HG02981 (cell line): ENCODE results near the gene PLEKHG2.
"Not testable (repeated sequence)": the region's sequence is repeated elsewhere in the genome, so short reads cannot be mapped to it uniquely, and the experiment has no call there.

Experiments
- ATAC-seq: cut with Tn5 transposase; IDR thresholded peaks from one replicate; pipeline ENCODE4 v1.9.1; 2021; ENCODE audit warnings: mild to moderate bottlenecking, moderate library complexity; ENCODE audit not compliant: unreplicated experiment

Gene PLEKHG2

DNA sequence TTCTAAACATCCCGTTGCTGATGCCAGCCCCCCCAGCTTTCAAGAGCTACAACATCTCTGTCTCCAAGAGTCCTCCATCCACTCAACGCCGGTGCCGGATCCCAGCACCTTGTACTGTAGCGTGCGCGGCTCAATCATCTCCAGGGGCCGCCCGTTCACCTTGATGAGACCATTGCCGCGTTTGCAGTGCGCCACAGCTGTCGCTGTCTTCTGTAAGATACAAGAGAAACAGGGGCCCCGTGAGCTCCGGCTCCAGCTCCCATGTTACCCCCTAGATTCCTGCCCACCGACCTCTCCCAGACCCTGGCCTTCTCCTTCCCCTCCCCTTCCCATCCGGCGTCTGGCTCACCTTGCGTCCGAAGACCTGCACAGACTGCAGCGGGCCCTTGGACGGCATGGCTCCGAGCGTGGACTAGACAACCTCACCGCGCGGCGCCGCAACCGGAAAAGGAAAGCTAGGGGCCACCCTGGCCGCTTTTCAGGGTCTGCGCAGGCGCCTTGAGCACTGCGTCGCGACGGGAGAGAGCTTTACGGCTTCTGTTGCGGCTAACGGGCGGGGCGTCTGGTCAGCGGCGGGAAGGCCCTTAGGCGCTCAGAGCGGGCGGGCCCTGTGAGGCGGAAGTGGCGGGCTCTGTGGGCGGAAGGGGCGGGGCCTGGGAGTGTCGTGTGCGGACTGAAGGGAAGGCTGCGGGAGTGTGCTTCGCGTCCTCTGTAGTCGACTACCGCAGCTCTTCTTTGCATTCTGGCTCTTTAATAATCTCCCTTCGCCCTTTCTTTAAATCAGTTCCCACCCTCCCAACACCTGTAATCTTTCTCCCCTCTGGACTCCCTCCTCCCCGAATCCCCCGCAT, 23.3 kb downstream of the PLEKHG2 start, which contains the start of gene RPS16:
RPS16 (minus strand) TSS at position 451 of the 851 bp plus-strand sequence; CDS start at position 397, 54 bp downstream.
- ATAC-seq, result peak; percentile 80

DNA sequence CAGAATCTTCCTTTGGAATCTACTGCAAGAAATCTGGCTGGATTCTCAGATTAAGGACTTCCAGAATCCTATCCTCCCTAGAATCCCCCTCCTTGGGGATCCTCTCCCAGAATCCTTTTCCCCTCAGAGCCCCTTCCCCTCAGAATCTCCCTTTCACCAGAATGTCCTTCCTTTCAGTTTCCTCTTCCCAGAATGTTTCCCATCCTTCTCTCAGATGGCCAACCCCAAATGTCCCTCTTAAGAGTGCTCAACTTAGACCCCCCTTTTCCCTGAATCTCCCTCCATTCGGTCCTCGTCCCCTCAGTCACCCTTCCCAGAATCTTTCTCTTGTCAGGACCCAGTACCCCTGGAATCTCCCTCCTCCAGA, 23.9 kb downstream of the PLEKHG2 start:
- no peak for ATAC-seq

DNA sequence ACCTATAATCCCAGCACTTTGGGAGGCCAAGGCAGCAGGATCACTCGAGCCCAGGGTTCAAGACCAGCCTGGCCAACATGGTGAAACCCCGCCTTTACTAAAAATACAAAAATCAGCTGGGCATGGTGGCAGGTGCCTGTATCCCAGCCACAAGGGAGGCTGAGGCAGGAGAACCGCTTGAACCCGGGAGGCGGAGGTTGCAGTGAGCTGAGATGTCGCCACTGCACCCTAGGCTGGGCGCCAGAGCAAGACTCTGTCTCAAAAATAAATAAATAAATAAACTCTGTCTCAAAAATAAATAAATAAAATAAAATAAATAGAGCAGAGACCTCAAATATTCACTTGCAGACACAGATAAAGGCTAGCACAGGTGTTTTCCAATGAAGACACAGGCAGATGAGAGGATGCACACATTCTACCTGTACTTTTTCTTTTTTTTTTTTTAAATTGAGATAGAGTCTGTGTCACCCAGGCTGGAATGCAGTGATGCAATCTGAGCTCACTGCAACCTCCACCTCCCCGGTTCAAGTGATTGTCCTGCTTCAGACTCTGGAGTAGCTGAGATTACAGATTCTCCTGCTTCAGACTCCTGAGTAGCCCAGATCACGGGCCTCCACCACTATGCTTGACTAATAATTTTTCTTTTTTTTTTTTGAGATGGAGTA, 25.9 kb downstream of the PLEKHG2 start:
- ATAC-seq, result no peak

DNA sequence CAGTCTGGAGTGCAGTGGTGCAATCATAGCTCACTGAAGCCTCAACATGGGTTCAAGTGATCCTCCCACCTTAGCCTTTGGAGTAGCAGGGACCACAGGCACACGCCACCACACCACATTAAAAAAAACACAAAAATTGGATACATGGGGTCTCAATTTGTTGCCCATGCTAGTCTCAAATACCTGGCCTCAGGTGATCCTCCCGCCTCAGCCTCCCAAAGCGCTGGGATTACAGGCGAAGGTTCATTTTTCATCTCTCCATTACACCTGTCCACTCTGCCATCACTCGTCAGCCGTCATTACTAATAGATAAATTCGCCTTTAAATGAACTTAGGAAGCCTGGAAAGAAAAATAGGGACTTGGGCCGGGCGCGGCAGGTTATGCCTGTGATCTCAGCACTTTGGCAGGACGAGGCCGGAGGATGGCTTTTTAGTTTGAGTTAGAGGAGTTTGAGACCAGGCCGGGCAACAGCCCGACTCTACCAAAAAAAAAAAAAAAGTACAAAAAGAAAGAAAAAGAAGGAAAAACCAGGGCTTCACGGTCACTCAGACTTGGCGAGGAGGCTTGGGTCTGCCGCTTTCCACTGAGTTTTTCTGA, 32.2 kb downstream of the PLEKHG2 start:
- no peak for ATAC-seq

DNA sequence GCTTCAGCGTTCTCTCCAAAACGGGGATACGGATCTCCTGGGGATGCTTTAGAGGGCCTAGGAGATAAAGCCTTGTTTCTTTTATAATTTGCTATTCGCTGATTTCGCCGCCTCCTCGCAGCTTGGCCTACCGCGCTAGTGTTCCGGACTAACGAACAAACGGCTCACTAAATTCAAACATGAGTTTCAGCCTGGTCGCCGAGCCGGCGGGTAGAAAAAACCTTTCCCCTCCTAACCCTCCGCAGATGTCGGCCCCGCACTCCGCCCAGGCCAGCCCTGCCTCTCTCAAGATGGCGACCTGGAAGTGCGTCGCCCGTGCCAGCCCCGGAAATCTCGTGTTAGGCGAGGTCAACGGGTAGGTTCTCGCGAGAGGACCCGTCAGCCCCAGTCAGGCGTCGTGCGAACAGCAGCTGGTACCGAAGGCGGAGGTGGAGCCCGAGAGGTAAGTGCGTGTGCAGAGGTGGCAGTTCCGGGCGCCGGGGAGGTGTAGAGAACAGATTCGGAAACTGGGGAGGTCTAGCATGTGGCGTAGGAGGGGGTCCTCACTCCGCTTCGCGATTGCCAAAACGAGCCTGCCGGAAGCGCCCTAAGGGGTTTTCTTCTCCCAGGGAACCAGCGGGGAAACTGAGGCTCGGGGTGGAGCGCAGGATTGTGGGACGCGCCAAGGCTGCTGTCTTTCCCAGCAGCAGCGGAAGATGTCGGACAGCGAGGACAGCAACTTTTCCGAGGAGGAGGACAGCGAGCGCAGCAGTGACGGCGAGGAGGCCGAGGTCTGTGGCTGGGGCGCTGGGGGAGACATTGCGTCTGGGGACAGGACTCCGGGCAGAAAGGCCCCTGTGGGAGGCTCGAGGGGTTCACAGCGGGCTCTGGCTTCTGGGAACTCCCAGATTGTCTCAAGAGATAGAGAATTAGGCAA, 33.0 kb downstream of the PLEKHG2 start, which contains the start of gene SUPT5H:
SUPT5H (plus strand) TSS at position 387 of the 916 bp plus-strand sequence; CDS start at position 696, 309 bp downstream.
- peak; percentile 76 for ATAC-seq

DNA sequence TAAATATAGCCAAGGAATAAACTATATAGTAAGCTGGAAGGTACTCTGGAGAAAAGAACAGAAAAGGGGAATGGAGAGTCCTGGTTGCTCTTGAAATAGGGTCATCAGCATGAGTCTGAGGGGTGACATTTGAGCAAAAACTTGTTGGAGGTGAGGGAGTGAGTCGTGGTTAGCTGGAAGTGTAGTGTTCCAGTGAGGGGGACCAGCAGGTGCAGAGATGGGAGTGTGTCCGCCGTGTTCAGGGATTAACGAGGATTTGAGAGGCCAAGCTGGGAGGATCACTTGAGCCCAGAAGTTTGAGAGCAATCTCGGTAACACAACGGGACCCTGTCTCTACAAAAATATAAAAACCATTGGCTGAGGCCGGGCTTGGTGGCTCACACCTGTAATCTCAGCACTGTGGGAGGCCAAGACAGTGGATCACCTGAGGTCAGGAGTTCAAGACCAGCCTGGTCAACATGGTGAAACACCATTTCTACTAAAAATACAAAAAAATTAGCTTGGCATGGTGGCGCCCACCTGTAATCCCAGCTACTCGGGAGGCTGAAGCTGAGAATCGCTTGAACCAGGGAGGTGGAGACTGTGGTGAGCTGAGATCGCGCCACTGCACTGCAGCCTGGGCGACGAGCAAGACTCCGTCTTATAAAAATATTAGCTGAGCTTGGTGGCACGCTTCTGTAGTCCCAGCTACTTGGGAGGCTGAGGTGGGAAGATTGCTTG, 34.1 kb downstream of the PLEKHG2 start:
- no peak for ATAC-seq

DNA sequence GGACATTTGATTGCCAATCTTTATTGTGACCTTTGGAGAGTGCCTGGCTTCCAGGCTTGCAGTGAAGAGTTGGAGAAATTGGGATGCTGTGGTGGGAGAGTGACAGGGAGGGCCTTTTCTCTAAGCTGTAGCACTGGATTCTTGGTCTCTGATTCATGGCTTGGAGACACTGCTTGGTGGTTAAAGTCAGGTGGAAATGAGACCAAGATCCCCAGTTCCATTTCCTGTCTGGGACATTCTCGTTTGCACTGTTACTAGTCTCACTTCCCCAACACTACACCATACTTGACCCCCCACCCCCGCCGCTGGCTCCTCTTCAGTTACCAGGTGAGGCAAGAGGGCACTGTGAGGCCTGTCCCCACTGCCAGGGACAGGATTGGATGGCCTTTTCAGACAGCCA, 35.8 kb downstream of the PLEKHG2 start:
- no peak for ATAC-seq

DNA sequence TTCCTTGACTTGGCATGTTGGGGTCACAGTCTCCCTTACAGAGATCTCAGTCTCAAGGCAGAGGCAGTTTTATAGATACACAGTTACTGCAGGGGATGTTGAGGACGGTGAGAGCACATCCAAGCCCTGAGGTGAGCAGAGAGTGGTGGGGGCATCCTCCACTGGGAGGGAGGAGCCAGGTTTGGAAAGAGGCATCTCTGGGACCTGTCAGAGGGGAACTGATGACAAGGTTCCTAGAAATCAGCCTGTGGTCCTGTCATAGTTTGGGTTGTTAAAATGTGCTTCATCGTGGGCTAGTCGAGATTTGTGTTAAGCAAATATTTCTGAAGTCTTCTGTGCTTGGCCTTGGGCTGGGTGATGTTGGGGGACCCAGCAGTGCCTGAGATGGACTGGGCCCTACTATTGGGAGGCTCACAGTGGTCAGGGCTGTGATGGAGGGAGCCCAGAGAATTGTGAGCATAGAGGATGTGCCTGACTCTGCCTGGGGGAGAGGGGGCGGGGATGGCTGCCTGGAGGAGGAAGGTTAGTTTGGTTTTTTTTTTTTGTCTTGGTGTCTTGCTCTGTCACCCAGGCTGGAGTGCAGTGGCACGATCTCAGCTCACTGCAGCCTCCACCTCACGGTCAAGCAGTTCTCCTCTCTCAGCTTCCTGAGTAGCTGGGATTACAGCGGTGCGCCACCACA, 36.8 kb downstream of the PLEKHG2 start:
- ATAC-seq, result no peak

DNA sequence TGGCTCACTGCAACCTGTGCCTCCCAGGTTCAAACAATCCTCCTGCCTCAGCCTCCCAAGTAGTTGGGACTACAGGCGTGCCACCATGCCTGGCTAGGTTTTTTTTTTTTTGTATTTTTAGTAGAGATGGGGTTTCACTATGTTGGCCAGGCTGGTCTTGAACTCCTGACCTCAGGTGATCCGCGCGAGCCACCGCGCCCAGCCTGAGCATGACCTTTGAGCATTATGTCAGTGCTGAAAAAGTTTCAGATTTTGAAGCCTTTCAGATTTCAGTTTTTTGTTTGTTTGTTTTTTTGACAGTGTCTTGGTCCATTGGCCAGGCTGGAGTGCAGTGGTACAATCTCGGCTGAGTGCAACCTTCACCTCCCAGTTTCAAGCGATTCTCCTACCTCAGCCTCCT, 38.8 kb downstream of the PLEKHG2 start:
- not testable (repeated sequence) for ATAC-seq

DNA sequence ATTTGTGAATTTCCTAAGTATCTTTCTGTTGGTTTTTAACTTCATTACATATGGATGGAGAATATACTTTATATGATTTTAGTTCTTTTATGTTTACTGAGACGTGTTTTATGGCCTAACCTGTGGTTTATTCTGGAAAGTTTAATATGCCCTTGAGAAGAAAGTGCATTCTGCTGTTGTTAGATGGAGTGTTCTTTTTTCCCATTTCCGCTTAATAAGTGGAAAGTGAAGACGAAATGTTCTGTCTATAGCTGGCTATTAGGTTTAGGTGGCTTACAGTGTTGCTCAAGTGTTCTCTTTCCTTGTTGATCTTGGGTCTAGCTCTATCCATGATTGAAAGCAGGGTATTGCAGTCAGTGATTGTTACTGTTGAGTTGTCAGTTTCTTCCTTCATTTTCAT, 50.9 kb downstream of the PLEKHG2 start:
- ATAC-seq, result no peak

DNA sequence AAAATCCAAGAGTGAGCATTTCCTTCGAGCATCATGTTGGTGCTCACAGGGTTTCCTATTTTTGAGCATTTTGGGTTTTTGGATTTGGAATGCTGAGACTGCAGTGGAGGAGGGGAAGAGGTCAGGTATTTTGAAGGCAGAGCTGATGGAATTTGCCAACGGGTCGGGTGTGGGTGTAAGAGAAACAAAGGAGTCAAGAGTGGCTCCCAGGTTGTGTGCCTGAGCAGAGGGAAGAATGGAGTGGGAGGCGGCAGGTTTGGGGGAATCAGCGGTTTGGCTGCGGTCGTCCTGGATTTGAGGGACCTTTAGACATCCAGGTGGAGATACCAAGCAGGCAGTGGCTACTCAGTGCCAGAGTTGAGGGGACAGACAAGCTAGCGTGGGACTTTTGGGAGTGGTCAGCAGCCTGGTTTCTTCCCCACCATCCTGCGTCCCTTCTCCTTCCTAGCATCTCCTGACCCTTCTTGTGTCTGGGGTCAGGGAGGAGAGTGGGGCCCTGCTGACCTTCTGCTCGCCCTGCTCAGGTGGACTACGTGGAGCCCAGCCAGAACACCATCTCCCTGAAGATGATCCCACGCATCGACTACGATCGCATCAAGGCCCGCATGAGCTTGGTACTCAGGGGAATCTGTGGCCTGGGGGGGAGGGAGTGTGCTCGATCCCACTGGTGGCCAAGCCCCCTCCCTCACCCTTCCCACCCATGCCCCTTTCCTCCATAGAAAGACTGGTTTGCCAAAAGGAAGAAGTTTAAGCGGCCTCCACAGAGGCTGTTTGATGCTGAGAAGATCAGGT, 53.7 kb downstream of the PLEKHG2 start:
- ATAC-seq, result no peak

DNA sequence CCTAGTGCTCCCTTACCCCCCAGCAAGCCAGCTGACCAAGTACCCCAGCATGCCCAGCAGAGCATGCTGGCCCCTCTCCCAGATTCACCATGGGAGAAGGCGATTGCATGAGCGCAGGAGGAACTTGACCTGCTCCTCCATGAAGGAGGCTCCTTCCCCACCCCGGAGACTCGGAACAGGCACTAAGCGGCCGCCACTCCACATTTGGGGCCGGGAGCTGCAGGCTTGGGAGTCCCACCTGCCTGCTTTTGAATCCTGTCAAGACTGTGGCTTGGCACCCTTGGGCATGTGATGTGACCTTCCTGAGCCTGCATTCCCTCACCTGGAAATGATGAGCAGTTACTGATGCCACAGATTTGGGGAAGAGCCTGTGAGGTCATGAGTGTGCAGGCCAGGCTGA, 55.5 kb downstream of the PLEKHG2 start:
- ATAC-seq, result no peak

DNA sequence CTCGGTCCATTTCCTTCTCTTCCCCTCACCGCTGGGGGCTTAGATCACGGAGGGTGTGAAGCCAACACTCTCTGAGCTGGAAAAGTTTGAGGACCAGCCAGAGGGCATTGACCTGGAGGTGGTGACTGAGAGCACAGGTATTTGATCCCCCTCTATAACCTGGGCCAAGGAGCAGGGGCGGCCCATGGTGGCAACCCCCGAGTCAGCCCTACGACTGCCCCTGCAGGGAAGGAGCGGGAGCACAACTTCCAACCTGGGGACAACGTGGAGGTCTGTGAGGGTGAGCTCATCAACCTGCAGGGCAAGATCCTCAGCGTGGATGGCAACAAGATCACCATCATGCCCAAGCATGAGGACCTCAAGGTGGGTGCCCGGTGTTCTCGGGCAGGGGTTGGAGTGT, 56.6 kb downstream of the PLEKHG2 start:
- no peak for ATAC-seq

DNA sequence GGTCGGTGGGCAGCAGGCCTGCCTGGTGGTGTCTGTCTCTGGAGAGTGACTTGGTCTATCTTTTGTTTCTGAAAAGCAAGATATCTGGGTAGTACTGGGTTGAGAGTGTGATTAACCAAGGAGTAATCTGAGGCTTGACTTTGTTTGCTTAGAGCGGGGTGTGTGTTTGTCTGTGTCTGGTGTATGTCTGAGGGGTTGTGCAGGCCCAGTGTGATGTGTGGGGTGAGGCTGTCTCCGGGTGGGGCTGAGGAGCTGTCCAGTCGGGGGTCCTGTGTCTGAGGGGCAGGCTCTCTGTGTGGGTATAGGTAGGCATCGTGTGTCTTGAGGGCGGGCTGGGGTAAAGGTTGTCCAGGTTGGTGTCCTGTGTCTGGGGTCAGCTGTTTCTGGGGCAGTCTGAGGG, 57.1 kb downstream of the PLEKHG2 start:
- no peak for ATAC-seq

DNA sequence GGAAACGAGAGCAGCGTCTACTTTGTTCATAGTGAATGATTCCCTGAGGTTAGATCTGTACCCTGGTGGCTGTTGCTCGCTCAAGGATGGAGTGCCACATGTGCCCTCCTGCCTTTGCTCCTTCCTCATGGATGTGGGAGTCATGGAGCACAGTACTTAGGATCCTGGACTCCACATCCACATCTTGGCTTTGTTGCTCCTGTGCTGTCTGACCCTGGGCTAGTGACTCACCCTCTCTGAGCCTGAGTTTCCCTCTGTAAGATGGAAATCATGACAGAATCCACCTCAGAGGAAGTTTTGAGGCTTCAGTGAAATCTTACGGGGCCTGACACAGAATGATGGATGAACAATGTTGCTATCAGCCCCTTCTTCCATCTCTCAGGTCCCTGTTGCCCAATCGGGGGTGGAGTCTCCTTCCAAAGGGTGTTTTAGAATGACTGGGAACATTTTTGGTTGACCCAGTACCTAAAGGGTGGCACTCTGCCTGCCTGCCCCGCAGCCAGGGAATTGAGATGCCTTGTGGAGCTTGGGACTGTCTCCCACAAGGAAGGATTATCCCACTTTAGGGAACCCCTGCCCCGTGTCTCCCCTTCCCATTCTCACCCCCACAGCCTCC, 58.4 kb downstream of the PLEKHG2 start:
- ATAC-seq, result no peak

DNA sequence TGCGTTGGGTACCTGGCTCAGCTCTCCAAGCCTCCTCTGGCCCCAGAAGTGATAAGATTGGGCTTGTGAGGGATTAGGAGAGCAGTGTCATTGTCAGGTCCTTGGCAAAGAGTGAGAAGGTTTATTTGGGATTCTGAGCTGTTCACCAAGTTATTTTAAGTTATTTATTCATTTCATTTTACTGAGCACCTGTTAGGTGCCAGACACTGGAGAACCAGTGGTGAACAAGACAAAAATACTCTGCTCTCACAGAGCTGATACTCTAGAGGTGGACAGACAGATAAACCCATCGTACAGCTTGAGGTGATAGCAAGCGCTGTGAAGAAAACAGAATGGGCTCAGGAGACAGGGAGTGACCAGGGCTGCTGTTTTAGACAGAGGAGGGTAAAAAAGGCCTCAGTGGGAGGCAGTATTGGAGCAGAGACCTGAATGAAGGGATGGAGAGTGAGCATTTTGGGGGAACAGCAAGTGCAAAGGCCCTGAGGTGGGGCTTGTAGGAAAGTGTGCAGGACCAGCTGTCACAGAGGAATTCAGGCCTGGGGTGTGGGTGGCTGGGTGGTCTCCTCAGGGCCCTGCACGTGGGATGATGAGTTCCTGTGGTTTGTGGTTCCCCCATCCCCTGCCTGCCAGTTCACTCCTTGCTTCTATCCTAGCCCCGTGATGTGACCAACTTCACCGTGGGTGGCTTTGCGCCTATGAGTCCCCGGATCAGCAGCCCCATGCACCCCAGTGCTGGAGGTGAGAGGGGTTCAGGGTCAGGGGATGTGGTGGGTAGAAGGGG, 59.5 kb downstream of the PLEKHG2 start:
- ATAC-seq, result no peak

DNA sequence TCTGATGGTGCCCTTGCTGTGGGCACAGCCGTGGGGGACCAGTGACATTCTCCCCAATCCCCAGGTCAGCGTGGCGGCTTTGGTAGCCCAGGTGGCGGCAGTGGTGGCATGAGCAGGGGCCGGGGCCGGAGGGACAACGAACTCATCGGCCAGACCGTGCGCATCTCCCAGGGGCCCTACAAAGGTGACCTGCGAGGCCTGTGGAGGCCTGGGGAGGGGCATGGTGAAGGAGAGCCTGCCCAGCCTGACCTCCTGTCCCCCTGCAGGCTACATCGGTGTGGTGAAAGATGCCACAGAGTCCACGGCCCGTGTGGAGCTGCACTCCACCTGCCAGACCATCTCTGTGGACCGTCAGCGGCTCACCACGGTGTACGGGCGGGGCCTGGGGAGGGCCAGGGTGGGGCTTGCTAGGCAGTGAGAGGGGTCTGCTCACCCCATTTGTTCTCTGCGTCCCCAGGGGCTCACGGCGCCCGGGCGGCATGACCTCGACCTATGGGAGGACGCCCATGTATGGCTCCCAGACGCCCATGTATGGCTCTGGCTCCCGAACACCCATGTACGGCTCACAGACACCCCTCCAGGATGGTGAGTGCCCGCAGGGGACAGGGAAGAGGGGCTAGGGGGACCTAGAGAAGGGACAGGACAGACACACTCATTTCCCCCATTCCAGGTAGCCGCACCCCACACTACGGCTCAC, 60.4 kb downstream of the PLEKHG2 start:
- ATAC-seq, result no peak
